Choroid plexus epithelial cell (primary cell): ENCODE measurements around the gene NXPH2.

Experiments used
- DNase-seq: peaks from one replicate; pipeline ENCODE4 v3.0.0-alpha.2; 2010; ENCODE audit warnings: low read depth
- H3K4me3 ChIP-seq: 2 replicates; pipeline ENCODE4 v1.5.1; 2011; ENCODE audit warnings: low read depth, mild to moderate bottlenecking, control low read depth, low read length, moderate library complexity
- CTCF ChIP-seq: conservative IDR thresholded peaks from 2 replicates; pipeline ENCODE4 v1.5.1; 2011; ENCODE audit warnings: low read depth, mild to moderate bottlenecking, control low read depth, inconsistent platforms, low read length, moderate library complexity

NXPH2 gene

DNA sequence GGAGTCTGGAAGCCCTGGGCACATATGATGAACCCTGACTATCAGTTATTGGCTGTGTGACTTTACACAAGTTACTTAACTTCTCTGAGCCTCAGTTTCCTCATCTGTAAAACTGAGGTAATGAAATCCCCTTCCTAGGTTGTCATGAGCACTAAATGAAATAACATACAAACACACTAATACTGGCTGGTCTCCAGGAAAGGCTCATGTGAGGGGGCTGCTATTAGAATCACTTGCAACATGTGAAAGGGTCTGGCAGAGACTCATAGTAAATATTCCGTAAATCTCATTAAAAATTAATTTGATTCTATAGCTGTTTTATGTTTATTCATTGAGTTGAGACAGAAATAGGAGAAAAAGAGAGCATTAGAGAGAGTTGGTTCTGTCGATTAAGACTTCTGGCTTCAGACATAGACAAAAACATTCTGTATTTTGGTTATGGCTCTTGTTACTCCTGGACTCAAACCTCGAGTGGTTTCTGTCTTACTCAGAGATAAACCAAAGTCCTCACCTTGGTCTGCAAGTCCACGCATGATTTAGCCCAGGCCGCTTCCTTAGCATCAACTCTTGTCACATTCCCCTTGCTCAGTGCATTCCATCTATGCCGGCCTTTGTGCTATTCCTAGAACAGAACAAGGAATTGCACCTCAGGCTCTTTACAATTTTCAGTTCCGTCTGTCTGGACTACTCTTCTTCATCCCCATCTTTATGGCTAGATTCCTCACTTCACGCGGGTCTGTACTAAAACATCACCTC is 139.1 kb downstream of the NXPH2 start:
- no peak for DNase-seq
- TF ChIP-seq CTCF: no peak
- no peak overlapping the region for H3K4me3 ChIP-seq

DNA sequence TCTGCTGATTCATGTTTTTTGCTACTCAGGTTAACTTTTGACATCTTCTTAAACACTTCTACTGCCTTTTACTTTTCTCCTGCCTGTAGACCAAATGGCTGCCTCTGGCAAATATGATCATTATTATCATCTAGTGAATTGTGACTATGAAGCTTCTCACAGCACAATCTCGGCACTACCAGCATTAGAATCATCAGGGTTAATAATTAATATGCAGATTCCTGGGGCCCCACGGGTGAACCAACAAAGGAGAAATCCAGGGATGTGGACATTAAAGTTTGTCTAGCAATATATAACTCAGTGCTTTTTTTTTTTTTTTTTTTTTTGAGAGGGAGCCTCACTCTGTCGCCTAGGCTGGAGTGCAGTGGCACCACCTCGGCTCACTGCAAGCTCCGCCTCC is 142.5 kb downstream of the NXPH2 start:
- no peak for TF ChIP-seq CTCF
- H3K4me3 ChIP-seq: no peak overlapping the region
- no peak for DNase-seq

DNA sequence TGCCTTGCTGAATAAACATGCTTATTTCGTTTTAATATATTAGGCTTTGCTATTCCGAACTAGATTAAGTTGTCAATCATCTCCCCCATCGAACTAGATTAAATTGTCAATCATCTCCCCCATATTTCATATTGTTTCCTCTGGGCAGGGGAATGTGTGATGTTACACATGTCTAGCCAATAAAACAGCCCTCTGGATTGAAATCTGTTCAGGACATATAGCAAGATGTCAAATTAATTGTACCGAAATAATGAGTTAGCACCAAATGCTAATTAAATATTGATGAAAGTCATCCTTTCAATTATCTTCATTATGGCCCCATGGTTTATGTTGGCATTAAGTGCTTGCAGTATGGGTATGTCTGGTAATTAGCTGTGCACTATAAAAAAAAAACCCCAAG is 143.1 kb downstream of the NXPH2 start:
- TF ChIP-seq CTCF: no peak

DNA sequence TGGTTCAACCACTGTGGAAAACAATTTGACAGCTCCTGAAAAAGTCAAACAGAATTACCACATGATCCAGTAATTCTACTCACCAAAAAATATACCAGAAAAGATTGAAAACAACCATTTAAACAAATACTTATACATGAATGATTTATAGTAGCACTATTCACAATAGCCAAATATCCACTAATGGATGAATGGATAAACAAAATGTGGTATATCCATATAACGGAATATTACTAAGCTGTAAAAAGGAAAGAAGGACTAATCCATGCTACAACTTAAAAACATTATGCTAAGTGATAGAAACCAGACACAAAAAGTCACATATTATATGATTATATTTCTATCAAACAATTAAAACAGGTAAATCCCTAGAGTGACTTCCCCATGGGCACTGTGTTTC is 147.1 kb downstream of the NXPH2 start:
- no peak for DNase-seq

More for the DNA sequence above, 143.1 kb downstream of the NXPH2 start:
- no peak overlapping the region for H3K4me3 ChIP-seq
- DNase-seq: no peak

DNA sequence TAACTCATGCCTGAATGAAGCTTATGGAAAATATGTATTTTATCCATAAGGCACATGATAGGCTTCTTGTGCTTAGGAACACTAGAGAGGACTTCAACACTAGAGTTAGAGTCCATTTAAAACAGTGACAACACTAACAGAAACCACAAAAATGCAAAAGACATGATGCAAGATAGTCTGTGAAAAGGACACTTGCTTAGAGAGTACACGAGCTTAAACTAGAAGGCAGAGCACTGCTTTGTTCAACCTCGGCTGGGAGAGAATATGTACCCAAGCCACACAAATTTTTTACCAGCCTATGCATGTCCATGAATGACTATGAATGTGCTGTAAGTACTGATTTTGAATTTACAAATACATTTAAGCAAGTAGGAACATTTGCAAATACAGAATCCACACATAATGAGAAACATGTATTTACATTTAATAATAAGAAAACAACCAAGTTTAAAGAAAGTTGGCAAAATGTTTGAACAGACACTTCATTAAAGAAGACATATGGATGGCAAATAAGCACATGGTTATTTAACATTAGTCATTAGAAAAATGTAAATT is 148.0 kb downstream of the NXPH2 start:
- H3K4me3 ChIP-seq: no peak overlapping the region

More for the DNA sequence above, 147.1 kb downstream of the NXPH2 start:
- no peak overlapping the region for H3K4me3 ChIP-seq
- no peak for TF ChIP-seq CTCF

GRCh38 chr2:138630164-138630563 is 150.0 kb downstream of the NXPH2 start:
- TF ChIP-seq CTCF: no peak
- no peak overlapping the region for H3K4me3 ChIP-seq
- DNase-seq: no peak

More for the DNA sequence above, 148.0 kb downstream of the NXPH2 start:
- DNase-seq: peak; percentile 47
- TF ChIP-seq CTCF: no peak

DNA sequence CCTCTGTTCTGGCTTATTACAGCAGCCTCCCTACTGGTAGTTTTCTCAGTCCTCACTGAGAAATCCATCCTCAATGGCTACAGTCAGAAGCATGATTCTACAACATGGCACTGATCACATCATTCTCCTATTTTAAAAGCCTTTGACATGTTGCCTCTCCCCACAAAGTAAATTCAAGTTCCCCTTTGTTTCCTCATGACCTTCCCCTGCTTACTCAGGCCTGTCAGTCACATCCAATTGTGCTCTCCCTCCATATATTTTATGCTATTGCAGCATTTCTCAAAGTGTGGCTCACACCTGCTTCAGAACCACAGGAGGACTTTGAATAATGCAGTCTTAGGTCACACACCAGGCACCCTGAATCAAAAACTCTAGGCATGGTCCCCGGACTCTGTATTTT is 154.0 kb downstream of the NXPH2 start:
- DNase-seq: no peak
- no peak for TF ChIP-seq CTCF
- H3K4me3 ChIP-seq: no peak overlapping the region
